ENCODE measurements around the gene SLC25A39.
A peak's percentile ranks its signal among the peaks of the same experiment; 100 is the strongest.

Gene SLC25A39

GRCh38 chr17:44312396-44313104, 12.1 kb downstream of the SLC25A39 start:
- no peak for DNase-seq (ENCODE audit: low spot score)

DNA sequence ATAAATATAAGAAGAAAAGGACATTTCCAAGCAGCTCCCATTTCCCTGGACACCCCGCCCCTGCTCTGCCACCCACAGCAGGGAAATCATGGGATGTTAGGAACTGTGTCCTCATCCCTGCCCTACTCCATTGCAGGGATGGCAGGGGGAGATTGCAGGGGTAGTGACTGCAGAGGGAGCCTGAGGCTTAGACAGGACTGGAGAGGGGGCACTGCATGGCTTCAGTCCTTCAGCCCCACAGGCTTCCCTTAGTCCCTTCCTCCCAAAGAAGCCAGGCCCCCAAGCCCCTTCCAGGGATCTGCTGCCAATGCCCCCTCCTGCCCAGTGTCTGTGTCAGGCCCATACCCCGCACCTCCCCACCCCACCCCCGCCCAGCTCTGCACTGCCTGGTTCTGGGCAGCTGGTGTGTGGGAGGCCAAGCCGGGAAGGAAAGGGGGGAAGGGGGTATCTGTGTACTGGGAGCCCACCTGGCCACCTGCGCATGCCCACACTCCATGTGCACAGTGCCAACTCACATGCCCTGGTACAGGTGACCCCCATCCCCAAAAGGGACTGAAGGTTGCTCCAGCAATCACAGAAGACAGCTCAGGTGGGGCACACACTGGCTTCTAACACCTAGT, 13.0 kb downstream of the SLC25A39 start:
- DNase-seq (ENCODE audit: low spot score), result no peak

DNA sequence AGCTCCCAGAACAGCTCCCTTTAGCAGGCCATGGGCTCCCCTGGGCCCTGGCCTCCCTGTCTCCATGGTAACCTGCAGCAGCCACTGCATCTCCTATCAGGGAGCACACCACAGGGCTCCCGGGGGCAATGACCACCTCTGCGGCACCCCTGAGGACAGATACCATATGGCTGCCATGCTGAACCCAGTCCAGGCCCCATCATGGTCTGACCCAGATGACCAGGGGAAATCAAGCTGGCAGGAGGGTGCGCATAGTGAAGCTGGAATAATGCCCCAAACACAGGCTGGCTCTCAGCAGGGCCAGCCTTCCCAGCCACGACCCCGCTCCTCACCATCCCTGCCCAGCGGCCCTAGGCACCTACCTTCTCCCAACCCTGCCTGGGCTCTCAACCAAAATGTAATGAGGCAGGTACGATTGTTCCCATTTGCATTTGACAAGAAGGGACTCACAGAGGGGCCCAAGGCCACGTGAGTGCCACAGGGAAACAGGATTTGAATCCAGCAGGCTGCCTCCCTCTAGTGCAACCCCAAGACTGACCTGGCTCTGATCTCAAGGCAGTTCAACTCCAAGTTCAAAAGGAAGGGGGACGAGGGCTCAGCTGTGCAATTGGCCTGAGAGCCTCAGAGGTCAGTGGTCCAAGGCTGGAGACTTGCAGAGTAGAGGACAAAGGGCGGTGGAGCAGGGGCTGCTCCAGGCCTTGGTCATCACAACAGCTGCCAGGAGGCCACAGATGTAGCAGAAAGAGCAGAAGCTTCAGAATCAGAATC, 13.8 kb downstream of the SLC25A39 start:
- no peak for DNase-seq (ENCODE audit: low spot score)

GRCh38 chr17:44310188-44310587, 14.4 kb downstream of the SLC25A39 start:
- DNase-seq (ENCODE audit: low spot score), result no peak

GRCh38 chr17:44309472-44309871, 15.2 kb downstream of the SLC25A39 start:
- no peak for DNase-seq (ENCODE audit: low spot score)

- DNase-seq (ENCODE audit: low spot score), result no peak
Measured at GRCh38 chr17:44308865-44309264, 15.8 kb downstream of the SLC25A39 start.

DNA sequence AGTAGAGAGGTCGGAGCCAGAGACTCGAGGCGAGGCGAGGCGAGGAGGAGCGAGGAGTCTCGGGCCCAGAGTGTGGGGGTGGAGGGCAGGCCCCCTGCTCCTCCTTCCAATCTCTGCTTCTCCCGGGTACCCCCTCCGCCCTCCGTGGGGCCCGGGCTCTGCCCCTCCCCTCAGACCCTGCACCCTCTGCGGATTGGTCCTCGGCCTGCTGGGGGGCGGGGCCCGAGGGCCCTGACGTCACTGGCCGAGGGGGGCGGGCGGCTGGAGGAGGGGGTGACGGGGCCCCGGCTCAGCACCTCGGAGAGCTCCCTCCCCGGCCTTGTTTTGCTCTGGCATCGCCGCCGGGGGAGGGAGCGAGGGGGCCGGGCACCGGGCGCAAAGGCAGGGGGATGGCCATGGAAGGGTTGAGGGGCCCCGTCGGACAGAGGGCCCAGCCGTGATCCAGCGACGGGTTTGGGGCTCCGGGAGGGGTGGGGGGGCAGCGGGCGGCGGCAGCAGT, 16.3 kb downstream of the SLC25A39 start, which contains the start of gene RUNDC3A:
Gene RUNDC3A, plus strand, starts transcription at position 282 of the 499 bp plus-strand sequence. CDS start 232 bp downstream, outside the sequence.
- DNase-seq (ENCODE audit: low spot score), result peak; percentile 98

DNA sequence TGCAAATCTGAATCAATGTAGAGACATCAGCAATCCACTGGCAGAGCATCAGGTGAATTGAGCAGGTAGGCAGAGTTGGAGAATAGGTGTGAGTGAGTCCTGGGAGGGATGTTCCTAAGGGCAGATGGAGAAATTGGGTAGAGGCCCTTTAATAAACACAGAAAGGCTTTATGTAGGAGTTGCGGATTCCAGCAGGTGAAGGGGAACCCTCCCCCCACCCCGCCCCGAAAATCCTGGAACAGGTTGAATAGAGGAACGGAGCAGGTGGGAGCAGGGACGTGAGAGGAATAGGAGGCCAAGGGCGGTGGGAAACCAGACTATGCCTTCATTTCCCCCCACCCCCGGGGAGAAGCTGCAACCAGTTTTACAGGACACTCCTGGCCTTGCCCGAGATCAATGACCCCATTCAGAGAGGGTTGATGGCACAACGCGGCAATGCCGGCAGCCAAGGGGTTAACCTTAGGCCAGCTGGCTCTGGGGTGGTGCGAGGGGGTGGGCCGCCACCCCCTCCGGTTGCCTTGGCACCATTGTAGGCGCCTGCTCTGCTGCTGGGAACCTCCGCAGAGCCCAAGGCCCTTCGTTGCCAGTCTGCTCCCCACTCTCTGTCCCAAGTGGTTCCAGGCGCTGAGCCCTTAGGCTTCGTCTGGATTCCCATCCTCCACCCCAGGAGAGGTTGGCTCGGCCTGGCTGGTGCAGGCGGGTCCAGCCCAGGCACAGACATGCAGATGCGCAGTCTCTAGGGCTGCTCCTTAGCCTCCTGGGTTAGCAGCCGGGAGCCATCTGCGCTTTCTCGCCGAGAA, 17.0 kb downstream of the SLC25A39 start:
- DNase-seq (ENCODE audit: low spot score), result peak; percentile 66

GRCh38 chr17:44304651-44305050, 20.0 kb downstream of the SLC25A39 start:
- no peak for DNase-seq (ENCODE audit: low spot score)

DNA sequence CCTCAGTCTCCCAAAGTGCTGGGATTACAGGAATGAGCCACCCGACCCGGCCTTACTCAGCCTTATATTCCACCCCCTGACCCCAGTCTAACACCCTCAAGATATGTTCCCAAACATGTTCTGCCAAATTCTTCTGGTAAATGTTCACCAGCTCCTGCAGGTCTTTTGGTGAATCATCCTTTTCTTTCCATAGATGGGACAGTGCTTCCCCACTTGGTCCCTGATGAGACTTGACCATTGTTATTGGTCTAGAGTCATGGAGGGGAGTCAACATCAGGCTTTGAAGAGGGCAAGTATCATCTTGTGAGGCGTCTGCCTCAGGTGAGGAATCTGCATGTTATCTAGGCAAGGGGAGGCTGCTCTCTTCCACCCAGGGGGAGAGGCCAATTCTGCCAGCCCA, 26.6 kb downstream of the SLC25A39 start:
- no peak for DNase-seq (ENCODE audit: low spot score)

DNA sequence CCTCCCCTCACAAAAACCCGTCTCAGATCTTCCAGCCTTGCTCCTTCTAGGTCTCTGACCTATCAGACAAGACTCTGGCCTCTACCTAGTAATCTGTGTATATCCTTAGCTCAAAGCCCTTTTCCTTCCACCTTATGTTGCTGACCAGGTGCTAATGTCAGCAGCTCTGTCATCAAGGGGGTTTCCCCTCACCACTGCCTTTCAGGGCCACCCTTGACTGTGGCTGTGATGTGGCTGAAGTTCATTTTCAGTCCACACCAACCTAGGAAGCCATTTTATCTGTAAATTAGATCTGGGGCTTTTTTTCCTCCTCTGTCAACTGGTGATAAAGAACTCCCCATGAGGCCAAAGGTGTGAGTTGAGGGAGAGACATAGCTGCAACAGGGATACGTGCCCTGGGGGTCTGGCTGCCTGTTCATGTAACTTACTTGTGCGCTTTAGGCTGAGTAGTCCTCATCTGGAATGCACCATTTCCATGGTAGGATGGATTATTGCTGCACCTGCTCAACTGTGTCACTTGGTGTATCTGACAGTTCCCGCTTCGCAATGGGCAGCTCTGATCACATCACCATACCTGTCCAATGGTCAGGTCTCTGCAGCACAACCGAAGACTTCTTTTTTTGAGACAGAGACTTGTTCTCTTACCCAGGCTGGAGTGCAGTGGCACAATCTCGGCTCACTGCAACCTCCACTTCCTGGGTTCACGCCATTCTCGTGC, 31.0 kb downstream of the SLC25A39 start:
- no peak for DNase-seq (ENCODE audit: low spot score)

DNA sequence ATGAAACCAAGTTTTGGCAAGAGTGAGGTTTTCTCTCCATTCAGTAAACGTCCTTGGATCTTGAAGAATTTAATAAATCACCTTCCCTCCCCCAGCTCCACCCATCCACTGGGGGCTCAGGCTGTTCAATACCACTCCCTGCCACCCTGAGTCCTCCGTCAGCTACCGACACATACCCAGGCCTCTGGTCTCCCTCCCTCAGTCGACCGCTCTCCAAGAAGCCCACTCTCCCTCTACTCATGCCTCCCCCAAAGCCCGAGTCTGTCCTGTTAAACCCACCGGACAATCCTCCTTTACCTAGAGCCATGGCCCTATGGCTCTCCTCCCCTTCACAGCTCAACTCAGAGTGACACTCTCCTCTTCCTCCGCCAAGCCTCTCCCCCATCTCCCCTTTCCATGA, 37.0 kb downstream of the SLC25A39 start:
- DNase-seq (ENCODE audit: low spot score), result no peak

GRCh38 chr17:44284024-44284400, 40.6 kb downstream of the SLC25A39 start:
- no peak for DNase-seq (ENCODE audit: low spot score)

DNA sequence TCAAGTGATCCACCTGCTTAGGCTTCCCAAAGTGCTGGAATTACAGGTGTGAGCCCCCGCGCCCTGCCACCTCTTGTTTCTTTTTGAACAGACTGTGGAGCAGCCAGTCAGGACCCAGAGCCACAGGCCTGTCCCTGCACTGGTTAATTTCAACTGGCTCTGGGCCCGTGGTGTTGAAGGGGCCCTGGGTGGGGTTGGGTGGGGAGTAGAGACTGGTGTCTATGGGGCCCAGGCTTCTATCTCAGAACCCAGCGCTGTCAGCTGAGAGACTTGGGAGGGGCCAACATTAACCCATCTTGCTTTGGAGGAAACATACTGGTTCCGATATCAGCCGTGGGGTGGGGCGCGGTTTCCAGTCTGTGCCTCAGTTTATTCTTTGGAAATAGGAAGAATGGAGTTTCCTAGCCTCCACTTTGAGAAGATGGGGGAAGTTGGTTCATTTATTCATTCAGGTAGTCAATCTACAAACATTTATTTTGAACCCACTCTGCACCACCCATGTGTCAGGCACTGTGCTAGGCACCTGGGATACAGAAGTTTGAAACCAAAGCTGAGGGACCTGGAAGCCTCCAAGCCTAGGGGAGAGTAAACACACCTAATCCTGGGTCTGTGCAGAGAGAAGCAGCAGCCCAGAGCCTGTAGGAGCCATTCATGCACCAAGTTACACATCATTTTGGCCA, 41.1 kb downstream of the SLC25A39 start:
- DNase-seq (ENCODE audit: low spot score), result no peak

DNA sequence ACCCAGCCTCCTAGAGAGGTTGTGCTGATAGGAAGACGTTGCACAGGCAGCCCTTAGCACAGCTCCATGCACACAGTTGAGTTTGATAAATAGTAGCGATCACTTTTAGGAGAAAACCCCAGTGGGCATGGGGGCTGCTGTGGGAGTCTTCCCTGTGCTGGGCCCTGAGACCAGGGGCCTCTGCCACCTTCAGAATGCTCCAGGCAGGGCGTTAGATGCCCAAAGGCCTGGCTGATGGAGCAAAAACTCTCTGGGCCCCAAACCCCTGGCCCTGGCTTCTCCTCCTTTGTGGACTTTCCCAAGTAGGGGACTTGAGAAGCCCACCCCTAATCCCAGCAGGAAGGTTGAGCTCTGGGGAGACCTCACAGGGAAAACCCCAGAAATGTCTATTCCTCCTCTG, 42.4 kb downstream of the SLC25A39 start:
- no peak for DNase-seq (ENCODE audit: low spot score)

GRCh38 chr17:44281570-44281969, 43.1 kb downstream of the SLC25A39 start:
- no peak for DNase-seq (ENCODE audit: low spot score)

- no peak for DNase-seq (ENCODE audit: low spot score)
Measured at GRCh38 chr17:44280392-44280937, 44.2 kb downstream of the SLC25A39 start.

- DNase-seq (ENCODE audit: low spot score), result peak; percentile 82
Measured at GRCh38 chr17:44279666-44280391, 44.8 kb downstream of the SLC25A39 start.

DNA sequence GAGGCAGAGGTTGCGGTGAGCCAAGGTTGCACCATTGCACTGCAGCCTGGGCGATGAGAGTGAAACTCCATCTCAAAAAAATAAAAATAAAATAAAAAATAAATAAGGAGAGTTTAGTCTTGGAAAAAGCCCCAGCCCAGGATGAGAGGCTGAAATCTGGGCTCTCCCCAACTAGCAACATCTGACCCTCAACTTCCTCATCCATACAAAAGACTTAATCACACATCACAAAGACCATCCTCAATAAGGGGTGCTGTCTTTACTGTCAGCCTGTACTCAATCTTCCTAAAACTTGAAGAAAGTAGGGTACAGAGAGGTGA, 45.3 kb downstream of the SLC25A39 start:
- DNase-seq (ENCODE audit: low spot score), result no peak

- no peak for DNase-seq (ENCODE audit: low spot score)
Measured at GRCh38 chr17:44277976-44278375, 46.6 kb downstream of the SLC25A39 start.

Measured in GM03348 (cell line).